GDM1 (cell line): ENCODE results near the gene RYR1.
"Not testable (repeated sequence)": the region's sequence is repeated elsewhere in the genome, so short reads cannot be mapped to it uniquely, and the experiment has no call there.

ENCODE experiments used
- DNase-seq: peaks from one replicate; lab custom pipeline; 2025; lab: John Stamatoyannopoulos, UW

The RYR1 gene

GRCh38 chr19:38561658-38562057 lies 128.2 kb downstream of the RYR1 start:
- DNase-seq = no peak

GRCh38 chr19:38562096-38562495 lies 128.6 kb downstream of the RYR1 start:
- DNase-seq = no peak

- DNase-seq = no peak
Observed at GRCh38 chr19:38563475-38563874, 130.0 kb downstream of the RYR1 start.

GRCh38 chr19:38564981-38565690 lies 131.6 kb downstream of the RYR1 start:
- no peak for DNase-seq

DNA sequence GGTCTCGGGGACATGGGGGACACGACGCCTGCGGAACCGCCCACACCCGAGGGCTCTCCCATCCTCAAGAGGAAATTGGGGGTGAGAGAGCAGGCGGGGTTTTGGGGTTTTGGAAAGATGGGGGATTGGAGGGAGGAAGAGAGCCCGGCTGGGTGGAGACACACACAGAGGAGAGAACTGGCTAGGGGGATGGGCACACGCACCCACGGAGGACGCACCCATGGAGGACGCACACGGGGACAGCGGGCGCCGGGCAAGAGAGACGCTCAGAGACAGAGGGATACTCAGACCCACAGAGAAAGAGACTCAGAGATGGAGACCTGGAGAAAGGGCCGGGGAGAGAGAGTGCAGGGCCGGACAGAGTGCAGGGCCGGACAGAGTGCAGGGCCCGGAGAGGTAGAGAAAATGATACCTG lies 132.2 kb downstream of the RYR1 start:
- no peak for DNase-seq

DNA sequence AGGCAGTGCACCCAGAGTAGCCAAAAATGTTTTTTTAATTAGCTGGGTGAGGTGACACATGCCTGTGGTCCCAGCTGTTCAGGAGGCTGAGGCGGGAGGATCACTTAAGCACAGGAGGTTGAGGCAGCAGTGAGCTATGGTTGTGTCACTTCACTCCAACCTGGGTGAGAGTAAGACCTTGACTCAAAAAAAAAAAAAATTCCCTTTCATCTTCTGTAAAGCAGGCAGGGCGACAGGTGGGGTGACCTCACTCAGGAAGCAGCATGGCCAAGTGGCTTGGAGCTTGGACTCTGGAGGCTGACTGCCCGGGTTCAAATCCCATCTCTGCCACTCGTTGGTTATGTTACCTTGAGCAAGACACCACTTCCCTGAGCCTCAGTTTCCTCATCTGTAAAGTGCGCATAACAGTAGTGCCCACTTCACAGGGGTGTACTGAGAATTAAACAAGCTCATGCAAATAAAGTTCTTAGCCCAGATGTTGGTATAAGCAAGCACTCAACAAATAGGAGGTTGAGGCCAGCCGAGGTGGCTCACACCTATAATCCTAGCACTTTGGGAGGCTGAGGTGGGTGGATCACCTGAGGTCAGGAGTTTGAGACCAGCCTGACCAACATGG lies 136.0 kb downstream of the RYR1 start:
- no peak for DNase-seq

DNA sequence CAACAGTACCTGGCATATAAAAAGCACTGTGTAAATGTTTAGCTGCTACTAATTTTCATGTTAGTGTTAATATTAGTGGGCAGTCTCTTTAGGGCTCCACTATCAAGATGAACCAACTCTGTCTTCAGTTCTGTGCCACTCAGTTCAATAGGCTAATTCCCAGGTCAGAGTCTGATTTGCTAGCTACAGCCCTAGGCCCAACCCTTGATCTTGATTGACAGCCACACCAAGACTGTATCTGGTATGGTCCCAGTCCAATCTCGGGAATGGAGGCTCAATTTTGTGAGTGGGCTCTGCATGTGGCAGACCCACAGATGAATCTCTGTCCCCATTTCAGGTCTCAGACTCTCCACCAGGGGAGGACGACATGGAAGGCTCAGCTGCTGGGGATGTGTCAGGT lies 138.2 kb downstream of the RYR1 start:
- DNase-seq = no peak

GRCh38 chr19:38577826-38578225 lies 144.3 kb downstream of the RYR1 start:
- no peak for DNase-seq

- DNase-seq = not testable (repeated sequence)
Observed at GRCh38 chr19:38579304-38579703, 145.8 kb downstream of the RYR1 start.

DNA sequence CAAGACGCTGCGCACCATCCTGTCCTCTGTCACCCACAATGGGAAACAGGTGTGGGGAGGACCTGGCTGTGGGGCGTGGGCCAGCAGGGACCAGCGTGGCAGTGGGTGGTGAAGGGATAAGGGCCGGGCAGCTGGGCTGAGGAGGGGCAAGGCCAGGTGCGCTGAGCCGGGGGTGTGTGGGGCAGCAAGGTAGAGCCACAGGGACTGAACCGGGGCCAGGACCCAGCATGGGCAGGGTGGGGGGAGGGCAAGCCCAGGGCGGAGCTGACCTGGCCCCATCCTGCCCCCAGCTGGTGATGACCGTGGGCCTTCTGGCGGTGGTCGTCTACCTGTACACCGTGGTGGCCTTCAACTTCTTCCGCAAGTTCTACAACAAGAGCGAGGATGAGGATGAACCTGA lies 146.6 kb downstream of the RYR1 start:
- no peak for DNase-seq

GRCh38 chr19:38583219-38583984 lies 149.9 kb downstream of the RYR1 start:
- no peak for DNase-seq

- no peak for DNase-seq
Observed at GRCh38 chr19:38583985-38584305, 150.5 kb downstream of the RYR1 start.

GRCh38 chr19:38587562-38587961 lies 154.1 kb downstream of the RYR1 start:
- no peak for DNase-seq

- DNase-seq = no peak
Observed at GRCh38 chr19:38588041-38588440, 154.6 kb downstream of the RYR1 start.

GRCh38 chr19:38592940-38593339 lies 159.4 kb downstream of the RYR1 start:
- DNase-seq = no peak

- DNase-seq = no peak
Observed at GRCh38 chr19:38596057-38596981, 162.8 kb downstream of the RYR1 start.

- DNase-seq = no peak
Observed at GRCh38 chr19:38597075-38597474, 163.6 kb downstream of the RYR1 start.

DNA sequence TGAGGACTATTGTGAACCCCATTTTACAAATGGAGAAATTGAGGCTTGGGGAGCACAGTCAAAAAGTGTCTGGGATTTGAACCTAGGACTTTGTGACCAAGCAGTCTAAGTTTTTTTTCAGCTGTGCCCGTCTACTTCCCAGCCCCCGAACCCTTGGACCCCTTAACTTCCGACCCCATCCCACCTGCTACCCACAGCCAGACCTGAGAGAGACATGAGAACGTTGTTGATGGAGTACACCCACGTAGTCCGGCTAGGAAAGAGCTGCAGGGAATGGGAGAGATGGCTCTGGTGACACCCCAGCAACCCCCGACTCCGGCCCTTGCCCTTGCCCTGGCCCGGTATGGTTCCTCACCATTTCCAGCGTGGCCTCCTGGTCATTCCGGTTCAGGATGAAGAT lies 166.2 kb downstream of the RYR1 start:
- DNase-seq = no peak

DNA sequence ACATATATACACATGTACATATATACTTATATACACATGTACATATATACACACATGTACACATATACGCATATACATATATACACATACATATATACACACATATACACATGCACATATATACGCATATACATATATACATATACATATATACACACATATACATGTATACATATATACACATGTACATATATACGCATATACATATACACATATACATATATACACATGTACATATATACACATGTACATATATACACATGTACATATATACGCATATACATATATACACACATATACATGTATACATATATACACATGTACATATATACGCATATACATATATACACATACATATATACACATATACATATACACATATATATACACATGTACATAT lies 169.4 kb downstream of the RYR1 start:
- not testable (repeated sequence) for DNase-seq

GRCh38 chr19:38606131-38606530 lies 172.6 kb downstream of the RYR1 start:
- DNase-seq = no peak

DNA sequence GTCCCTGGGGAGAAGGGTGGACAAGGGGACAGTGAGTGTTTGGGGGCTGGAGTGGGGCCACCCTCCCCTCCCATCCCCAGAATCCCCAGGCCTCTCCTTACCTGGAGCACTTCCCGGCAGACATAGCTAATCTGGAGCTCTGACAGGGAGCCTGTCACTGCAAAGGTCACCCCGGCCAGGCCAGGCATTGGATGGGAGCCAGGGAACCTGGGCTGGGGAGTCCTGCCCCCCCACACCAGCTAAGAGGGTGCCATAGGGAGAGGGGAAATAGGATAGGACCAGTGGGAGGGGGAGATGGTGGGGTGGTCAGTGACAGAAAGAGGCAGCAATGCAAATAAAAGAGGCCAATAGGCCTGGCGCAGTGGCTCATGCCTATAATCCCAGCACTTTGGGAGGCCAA lies 180.8 kb downstream of the RYR1 start:
- DNase-seq = no peak

DNA sequence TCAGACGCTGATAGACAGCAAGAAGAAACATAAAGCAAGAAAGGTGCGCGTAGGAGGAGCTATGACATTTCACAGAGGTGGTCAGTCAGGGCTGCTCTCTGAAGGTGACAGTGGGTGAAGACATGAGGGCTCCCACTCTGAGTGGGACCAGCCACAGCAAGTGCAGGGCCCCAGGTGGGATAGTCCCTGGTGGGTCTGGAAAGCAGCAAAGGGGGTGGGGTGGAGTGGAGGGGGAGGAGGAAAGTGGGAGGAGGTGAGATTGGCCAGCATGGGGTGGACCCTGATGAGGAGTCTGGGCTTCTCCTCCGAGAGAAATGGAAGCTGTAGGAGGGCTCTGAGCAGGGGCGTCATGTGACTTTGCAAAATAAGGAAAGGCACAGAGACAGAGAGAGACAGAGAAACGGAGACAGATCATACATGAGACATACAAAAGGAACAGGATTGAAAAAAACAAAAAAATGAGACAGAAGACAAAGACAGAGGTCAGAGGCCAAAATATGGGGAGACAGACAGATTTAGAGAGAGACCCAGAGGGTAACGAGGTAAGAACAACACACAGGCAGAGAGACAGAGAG lies 181.6 kb downstream of the RYR1 start:
- DNase-seq = no peak
